Measurements from ENCODE around the gene ZNF331.
"Not testable (repeated sequence)": the region's sequence is repeated elsewhere in the genome, so short reads cannot be mapped to it uniquely, and the experiment has no call there.

ZNF331 gene

DNA sequence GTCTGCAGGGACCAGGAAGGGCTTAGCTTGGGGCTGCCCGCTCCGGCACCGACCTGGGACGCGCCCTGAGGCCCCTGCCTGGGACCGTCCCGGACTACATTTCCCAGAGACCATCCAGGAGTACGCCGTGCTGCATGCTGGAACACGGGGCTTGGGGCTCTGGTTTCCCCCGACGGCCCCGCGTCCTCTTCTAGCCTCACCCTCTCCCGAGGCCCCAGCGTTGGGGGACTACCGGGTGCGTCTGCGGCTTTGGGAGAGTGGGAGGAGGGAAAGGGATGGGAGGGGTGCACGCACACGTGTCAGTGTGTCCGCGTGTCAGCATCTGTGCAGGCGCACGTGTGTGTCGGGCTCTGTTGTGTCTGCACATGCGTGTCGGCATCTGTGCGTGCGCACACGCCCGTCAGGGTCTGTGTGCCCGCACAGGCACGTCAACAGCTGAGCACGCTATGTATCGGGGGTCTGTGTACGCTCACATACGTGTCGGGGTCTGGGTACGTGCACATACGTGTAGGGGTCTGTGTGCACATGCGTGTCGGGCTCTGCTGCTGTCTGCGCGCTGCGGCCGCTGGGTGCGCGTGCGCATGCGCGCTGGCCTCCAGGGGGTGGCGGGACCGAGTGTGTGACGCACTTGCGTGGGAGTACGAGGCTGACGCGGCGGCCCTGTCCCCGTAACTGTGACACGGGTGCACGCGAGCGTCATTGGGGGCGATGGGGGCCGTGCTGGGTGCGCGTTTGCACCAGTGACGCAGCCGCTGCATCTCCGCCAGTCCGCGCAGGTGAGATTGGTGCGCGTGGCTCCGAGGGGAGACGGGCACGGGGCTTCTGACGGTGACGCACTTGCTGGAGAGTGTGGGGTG lies at the start of gene ZNF331:
Gene ZNF331, plus strand, starts transcription at position 625 of the 857 bp plus-strand sequence. CDS start 31,232 bp downstream, outside the sequence.
- peak; percentile 83 for DNase-seq

DNA sequence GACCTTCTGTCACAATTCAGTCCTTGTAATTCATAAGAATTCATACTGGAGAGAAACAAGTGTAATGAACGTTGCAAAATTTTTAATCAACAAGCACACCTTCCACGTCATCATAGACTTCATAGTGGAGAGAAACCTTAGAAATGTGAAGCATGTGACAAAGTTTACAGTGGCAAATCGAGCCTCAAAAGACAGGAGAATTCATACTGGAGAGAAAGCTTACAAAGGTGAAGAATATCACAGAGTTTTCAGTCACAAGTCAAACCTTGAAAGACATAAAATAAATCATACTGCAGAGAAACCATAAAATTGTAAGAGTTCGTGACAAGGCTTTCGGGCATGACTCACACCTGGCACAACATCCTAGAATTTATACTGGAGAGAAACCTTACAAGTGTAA lies 45.8 kb upstream of the ZNF331 start:
- no peak for DNase-seq

DNA sequence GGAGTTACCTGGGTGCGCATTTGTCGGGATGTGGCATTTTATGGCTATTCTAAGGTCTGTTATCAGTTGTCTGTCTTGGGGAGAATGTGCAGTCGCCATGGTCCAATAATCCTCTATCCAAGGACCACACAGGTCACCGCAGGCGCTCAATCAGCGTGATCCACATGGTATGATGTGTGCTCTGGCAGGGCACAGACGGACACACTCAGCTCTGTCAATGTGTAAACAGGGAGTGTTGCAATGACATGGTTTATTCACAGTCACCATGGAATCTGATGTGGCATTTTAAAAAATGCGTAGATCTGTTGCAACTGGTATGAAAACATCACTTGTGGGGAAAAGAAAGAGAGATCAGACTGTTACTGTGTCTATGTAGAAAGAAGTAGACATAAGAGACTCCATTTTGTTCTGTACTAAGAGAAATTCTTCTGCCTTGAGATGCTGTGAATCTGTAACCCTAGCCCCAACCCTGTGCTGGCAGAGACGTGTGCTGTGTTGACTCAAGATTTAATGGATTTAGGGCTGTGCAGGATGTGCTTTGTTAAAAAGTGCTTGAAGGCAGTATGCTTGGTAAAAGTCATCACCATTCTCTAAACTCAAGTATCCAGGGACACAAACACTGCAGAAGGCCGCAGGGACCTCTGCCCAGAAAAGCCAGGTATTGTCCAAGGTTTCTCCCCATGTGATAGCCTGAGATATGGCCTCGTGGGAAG lies 40.5 kb upstream of the ZNF331 start:
- peak; percentile 87 for DNase-seq

DNA sequence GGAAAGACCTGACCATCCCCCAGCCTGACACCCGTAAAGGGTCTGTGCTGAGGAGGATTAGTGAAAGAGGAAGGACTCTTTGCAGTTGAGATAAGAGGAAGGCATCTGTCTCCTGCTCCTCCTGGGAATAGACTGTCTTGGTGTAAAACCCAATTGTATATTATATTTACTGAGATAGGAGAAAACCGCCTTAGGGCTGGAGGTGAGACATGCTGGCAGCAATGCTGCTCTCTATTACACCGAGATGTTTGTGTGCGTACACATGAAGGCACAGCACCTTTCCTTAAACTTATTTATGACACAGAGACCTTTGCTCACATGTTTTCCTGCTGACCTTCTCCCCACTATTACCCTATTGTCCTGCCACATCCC lies 39.9 kb upstream of the ZNF331 start:
- DNase-seq = not testable (repeated sequence)

DNA sequence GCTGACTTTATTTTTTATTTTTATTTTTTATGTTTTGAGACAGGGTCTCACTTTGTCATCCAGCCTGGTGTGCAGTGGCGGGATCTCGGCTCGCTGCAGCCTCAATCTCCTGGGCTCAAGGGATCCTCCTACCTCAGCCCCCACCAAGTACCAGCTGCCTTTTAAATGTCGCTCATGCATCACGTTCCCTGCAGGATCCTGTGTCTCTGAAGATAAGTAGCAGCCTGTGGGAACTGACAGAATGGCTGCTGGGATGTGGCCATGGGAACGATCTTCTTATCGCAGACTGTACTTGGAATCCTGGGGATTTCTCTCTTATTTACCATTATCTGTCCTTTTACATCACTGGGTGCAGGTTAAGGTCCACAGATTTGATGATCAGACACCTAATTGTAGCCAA lies 34.8 kb upstream of the ZNF331 start:
- peak; percentile 29 for DNase-seq

DNA sequence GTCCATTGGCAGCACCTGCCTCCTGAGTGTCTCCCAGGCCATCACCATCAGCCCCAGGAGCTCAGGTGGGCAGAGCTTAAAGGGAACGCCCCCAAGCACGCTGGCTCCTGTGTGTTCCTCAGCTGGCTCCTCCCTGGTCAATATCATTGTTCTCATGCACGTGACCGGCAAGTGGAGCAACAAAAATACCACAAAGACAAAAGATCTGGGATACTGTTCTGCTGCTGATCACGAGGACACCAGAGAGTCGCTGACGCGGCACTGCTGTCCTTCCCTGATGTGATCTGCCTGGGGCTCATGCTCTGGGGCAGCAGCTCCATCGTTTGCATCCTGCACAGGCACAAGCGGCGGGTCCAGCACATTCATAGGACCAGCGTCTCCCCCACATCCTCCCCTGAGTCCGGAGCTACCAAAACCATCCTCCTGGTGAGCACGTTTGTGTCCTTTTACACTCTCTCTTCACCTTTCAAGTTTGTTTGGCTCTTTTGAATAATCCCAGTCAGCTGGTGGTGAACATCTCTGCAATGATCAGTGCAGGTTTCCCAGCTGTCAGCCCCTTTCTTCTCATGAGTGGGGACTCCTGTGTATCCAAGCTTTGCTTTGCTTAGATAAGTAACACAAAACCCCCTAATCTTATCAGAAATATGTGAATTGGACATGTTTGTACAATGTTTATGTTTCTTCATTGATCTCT lies 34.1 kb upstream of the ZNF331 start:
- DNase-seq = peak; percentile 52

DNA sequence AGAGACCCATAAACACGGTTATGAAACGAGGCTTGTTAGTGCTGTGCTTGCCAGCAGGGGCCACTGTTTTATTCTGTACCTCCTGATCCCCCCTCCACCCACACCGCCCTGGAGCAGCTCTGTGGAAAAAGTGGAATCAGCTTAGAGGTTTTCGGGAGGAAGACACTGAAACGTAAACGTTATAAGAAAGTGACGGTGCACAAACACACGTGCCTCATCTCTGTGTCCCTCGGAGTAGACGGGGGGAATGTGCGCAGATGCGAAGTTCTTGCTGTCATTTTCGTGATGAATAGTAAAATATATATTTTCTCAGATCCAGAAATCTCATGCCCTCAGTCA lies 33.6 kb upstream of the ZNF331 start:
- DNase-seq = peak; percentile 51

DNA sequence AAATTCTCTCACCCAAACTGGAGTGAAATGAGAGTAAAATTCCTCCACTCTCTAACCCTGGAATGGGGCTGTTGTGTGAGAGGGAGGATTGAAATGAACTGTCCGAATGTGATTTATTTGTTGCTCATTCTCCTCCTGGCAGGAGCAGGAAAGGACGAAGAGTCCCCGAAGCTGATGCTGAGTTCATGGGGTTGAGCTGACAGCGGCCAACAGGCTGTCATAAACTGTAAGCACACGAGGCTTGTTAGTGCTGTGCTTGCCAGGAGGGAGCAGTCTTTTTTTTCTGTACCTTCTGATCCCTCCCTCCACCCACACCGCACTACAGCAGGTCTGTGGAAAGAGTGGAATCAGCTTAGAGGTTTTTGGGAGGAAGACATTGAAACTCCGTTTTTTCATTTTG lies 33.1 kb upstream of the ZNF331 start:
- no peak for DNase-seq

DNA sequence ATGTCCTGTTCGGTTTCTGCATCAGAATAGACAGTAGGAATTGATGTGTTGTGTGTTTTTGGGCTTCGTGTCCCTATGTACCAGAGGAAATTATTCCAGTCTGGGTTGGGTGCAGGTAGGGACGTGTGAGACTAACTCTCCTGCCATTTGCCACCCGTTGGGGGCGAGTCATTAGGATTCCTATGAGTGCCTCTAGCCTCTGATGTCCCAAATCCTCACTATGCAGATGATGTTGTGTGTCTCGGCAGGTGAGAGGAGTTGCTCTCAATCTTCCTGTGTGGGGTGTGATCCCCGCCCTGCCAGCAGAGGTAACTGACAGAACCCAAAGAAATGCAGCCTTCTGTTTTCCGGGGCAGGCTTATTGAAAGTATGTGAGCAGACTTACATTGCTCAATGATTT lies 31.2 kb upstream of the ZNF331 start:
- no peak for DNase-seq

DNA sequence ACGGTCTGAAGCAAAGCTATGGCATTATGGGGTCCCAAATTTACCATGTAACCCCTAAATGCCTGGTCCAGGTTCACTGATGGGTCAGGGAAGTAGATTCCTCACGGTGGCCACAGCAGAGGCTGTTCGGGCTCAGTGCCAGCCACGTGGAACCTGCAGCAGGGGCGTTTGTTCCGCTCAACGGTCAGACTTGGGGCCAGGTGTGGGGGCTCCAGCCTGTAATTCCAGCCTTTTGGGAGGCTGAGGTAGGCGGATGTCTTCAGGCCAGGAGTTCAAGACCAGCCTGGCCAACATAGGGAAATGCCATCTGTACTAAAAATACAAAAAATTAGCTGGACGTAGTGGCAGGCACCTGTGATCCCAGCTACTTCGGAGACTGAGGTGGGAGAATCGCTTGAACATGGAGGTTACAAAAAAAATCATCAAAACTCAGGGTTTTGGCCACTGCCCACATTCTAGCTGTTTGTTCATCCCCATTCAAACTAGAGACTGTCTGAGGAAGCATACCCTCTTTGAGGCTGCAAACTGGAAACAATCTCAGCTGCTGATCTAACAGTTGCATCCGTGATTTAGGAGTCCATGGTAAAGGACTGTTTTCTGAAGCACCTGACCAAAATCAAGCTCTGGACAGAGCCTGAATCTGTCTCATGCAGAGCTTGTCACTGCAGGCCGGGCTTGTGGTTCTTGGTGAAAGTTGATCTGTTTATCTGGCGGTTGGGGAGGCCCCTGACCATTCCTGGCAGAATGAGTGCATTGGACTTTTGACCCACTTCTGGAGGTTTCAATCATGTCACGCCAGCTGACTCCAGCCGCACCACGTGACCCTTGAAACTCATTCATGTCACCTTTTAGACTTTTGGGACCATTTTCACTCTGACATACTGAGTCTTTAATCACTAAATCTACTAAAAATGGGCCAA lies 30.2 kb upstream of the ZNF331 start:
- DNase-seq = peak; percentile 76

DNA sequence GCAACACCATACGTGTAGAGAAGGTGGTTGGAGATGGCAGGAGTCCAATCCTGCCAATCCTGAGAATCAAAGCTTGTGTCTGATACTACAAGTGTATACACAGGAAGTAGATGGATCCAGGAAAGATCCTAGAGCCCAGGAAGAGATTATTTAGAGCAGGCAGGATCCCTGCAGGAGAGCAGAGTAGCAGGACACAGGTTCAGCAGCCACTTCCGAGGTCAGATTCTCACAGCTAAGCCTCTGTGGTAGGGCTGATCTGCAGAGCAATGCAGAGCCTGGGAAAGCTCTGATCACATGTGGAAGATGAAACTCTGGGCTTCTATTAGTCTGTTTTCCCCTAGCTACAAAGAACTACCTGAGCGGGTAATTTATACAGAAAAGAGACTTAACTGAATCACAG lies 28.5 kb upstream of the ZNF331 start:
- DNase-seq = peak; percentile 9

DNA sequence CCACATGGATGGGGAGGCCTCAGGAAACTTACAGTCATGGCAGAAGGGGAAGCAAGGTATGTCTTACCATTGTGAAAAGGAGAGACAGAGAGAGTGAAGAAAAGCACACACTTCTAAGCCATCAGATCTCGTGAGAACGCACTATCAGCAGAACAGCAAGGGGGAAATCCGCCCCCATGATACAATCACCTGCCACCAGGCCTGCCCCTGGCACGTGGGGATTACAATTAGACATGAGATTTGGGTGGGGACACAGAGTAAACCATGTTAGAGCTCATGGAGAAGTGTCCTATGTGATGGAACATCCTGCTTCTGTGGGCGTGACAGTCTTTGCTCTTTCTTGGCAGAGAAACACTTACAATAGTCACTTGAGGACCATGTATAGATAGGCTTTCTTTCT lies 28.1 kb upstream of the ZNF331 start:
- DNase-seq = no peak

DNA sequence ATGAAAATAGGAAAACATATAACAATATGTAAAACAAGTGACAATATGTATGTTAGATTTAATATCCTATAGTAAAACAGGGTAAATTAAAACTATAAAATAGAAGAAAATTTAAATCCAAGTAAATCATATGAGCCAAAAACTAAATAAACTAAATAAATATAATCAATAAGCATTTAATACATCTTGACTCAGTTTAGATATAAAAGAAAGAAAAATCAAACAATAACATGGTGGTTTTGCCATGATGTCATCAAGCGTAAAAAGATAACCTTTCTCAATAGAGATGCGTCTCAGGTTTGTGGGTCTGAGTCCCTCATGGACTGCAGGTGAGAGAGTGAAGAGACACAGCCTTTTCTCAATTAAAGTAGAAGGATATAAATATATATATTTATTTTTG lies 26.6 kb upstream of the ZNF331 start:
- DNase-seq = no peak

DNA sequence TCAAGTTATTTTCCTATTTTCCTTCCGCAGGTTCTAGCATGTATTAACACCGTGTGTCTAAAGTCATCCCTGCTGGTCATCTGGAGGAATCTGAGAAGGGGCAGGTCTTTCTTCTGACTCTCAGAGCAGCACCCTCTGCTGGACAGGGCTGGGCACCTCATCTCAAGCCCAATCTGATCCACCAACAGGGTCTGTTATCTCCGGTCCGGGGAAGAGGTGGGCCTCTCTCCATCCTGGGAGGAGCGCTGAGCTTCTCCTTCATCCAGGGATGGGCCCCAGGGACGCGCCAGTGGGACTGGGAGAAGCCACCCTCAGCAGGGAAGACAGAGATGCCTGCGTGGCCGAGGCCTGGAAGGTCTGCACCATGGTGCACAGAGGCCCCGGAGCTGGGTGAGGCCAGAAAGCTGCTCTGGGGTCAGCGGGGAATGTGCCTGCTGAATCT lies 26.0 kb upstream of the ZNF331 start:
- peak; percentile 87 for DNase-seq

DNA sequence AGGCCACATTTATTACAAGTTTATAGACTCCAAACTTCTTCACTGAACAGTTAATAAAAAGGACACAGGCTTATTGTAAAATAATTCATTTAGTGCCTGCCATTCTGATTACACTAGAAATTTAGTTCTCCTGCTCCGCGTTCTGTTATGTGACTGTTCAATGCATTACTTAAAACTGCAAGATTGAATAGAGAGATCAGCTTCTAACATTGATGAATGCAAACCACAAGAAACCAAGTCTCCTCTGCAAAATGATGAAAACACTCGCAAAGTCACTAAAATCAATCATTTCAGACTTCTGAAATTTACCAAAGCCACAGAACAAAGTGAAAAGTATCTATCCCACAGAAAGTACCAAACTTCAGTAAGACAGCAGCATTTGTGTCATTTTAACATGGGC lies 22.9 kb upstream of the ZNF331 start:
- DNase-seq = not testable (repeated sequence)

DNA sequence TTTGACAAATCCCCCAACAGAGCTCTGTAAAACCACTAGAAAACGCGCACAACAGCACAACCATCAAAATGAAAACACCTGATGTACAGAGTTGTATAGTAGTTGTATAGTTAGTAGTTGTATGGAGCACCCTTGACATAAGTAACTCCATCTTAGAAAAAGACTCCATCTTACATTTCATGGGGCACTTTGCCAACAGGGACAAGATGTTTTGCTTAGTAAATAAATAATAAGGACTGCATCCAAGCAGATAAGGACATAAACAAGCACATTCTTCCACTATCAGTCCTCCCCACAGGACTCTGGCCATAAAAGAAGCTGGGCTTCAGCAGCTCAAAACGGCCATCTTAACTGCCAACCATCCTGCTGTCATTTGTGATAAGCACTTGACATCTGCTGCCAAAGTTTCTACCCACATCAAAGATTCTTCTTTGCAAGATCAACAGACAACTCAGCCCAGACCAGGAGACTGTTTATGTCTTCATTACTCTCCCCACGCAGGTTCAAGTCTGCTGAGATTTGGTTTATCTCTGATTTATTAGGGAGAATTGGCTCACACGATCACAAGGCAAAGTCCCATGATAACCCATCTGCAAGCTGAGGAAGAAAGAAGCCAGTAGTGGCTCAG lies 20.7 kb upstream of the ZNF331 start:
- DNase-seq = no peak

DNA sequence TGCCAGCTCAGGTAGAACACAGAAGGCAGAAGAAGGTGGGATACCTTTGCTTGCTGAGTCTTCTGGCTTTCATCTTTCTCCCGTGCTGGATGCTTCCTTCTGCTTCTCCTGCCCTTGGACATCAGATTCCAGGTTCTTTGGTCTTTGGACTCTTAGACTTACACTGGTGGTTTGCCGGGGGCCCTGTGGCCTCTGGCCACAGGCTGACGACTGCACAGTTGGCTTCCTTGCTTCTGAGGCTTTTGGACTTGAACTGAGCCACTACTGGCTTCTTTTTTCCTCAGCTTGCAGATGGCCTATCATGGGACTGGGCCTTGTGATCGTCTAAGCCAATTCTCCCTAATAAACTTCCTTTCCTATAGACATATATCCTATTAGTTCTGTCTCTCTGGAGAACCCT lies 19.8 kb upstream of the ZNF331 start:
- DNase-seq = no peak

DNA sequence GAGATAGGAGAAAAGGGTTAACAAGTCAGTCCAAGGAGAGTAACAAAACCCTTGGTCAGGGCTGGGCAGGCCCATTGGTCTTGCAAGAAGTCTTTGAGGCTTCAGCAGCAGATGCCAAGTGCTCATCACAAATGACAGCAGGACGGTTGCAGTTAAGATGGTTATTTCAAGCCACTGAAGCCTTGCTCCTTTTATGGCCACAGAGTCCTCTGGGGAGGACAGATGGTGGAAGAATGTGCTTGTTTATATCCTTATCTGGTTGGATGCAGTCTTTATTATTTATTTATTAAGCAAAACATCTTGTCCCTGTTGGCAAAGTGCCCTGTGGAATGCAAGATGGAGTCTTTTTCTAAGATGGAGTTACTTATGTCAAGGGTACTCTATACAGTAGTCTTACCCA lies 19.2 kb upstream of the ZNF331 start:
- DNase-seq = no peak

DNA sequence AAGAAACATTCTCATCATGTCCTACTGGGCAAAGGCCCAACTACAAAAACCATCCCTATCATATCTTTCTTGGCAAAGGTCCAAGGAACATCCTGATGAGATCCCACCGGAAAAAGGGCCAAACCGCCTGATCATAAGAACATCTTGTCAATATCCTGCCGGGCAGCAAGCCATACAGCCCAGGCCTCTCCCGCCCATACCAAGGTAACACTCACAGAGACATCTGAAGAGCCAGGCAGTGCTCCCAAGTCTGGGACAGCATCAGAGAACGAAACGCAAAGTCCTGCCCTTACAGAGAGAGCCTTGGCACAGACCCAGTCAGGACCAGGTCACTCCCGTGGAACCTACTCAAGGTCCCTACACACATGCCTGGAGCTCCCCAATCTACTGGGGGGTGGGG lies 18.5 kb upstream of the ZNF331 start:
- no peak for DNase-seq

DNA sequence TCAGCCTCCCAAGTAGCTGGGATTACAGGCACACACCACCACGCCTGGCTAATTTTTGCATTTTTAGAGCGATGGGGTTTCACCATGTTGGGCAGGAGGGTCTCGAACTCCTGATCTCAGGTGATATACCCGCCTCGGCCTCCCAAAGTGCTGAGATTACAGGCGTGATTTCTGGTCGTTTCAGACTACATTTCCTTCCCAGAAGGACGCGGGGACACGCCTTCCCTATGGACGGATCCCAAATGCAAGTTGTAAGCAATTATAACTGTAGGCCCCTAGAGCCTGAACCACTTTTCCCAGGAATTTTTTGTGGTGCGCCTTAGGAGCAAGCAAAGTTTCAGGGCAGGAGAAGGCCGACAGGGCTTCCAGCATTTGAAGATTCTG lies 17.8 kb upstream of the ZNF331 start:
- DNase-seq = no peak

DNA sequence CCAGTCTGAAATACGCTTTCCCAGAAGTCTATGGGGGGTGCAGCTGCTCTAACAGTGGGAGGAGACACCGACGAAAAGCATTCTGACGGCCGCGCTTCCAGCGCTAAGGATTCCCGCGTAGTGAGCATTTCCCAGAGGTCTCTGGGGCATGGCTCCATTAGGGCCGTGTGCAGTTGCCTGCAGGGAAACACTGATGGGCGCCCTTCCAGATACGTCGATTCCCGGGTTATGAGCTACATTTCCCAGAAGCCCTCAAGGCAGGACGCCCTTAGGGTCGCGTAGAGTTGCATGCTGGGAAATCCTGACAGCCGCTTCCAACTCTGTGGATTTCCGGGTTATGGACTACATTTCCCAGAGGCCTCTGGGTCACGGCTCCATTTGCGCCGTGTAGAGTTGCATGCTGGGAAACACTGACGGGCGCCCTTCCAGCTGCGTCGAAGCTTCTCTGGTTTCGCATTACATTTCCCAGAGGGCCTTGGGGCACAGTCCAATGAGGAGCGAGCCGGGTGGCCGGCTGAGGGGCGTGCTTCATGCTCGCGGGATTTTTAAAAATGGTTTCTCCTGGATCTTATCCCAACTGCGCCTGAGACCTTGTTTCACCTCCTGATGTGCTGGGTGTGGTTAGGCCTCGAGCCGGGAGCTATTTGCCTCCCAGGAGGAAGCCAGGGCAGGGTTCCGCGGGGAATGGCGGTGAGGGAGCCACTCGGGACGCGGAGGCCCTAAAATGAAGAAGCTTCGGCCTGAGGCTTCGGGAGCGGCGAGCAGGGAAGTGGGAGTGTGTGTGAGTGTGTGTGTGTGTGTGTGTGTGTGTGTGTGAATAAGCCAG lies 17.2 kb upstream of the ZNF331 start:
- peak; percentile 99 for DNase-seq

All from DMS53 (cell line).